Suprapubic skin (tissue), 4 donors: ENCODE measurements around the gene FKBP4.

Experiments
- EP300 ChIP-seq: sonication (generic); formaldehyde crosslinking; IDR thresholded peaks from one replicate; pipeline ENCODE4 v1.6.1; 2017; ENCODE audit warnings: antibody characterized with exemption
- POLR2A ChIP-seq, 2 donors: fragments of 450-650 bp; IDR thresholded peaks; one replicate each; pipeline ENCODE4 v1.6.1; 2017; ENCODE audit warnings: antibody characterized with exemption in 2 of 2, mild to moderate bottlenecking in 2 of 2, moderate library complexity in 2 of 2
- POLR2AphosphoS5 ChIP-seq, 3 donors: sonication (generic); formaldehyde crosslinking; IDR thresholded peaks; one replicate each; pipeline ENCODE4 v1.6.1; 2017; ENCODE audit warnings: antibody characterized with exemption in 3 of 3
- TF ChIP-seq, protein P1 (sequence below), 2 donors: fragments of 200-600 bp in 1 of 2; fragments of 450-650 bp in 1 of 2; sonication (generic) in 1 of 2; IDR thresholded peaks; one replicate each; pipeline ENCODE4 v1.5.1; 2016 to 2019; ENCODE audit warnings: antibody characterized with exemption in 2 of 2, mild to moderate bottlenecking in 1 of 2, moderate library complexity in 1 of 2

DNA sequence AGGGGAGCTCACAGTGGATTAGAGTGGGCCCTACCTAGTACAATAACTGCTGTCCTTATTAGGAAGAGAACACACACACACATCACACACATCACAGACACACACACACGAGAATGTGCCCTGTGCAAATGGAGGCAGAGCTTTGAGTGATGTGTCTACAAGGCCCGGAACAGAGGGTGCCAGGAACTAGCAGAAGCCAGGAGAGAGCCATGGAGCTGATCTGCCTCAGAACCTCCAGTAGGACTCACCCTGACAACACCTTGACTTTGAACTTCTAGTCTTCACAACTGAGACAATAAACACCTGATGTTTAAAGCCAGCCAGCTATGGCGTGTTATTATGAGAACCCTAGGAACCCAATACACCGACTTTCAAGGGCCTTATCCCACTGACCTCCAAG is 29.7 kb upstream of the FKBP4 start:
- TF ChIP-seq, protein P1, sequence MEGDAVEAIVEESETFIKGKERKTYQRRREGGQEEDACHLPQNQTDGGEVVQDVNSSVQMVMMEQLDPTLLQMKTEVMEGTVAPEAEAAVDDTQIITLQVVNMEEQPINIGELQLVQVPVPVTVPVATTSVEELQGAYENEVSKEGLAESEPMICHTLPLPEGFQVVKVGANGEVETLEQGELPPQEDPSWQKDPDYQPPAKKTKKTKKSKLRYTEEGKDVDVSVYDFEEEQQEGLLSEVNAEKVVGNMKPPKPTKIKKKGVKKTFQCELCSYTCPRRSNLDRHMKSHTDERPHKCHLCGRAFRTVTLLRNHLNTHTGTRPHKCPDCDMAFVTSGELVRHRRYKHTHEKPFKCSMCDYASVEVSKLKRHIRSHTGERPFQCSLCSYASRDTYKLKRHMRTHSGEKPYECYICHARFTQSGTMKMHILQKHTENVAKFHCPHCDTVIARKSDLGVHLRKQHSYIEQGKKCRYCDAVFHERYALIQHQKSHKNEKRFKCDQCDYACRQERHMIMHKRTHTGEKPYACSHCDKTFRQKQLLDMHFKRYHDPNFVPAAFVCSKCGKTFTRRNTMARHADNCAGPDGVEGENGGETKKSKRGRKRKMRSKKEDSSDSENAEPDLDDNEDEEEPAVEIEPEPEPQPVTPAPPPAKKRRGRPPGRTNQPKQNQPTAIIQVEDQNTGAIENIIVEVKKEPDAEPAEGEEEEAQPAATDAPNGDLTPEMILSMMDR (IDR thresholded peaks at IDR 0.05): no peak
- TF ChIP-seq POLR2A (IDR thresholded peaks at IDR 0.05): no peak
- no peak for TF ChIP-seq POLR2AphosphoS5 (IDR thresholded peaks at IDR 0.05)
- no peak for TF ChIP-seq EP300
